HepG2 (cell line): ENCODE results near the gene PLLP. TPM values are rescaled to one million over a fixed set of nuclear protein-coding genes. Genes with fewer than 3 reads are reported as not detected.

ENCODE experiments used
- CTCF ChIP-seq: sonication (generic); formaldehyde crosslinking; IDR thresholded peaks from 2 replicates; pipeline ENCODE4 v1.5.0; 2020; ENCODE audit warnings: mild to moderate bottlenecking, missing genetic modification reagents, moderate library complexity
- FIP1L1 ChIP-seq: fragments of 200-400 bp; formaldehyde crosslinking; IDR thresholded peaks from 2 replicates; pipeline ENCODE4 v1.6.1; 2018; ENCODE audit warnings: low read depth, mild to moderate bottlenecking, low read length, moderate library complexity, borderline replicate concordance; ENCODE audit not compliant: insufficient read depth
- FOXC1 ChIP-seq: sonication (generic); formaldehyde crosslinking; IDR thresholded peaks from 2 replicates; pipeline ENCODE4 v1.8.0; 2022; ENCODE audit warnings: mild to moderate bottlenecking, missing genetic modification reagents, borderline replicate concordance
- KDM5B ChIP-seq: sonication (generic); formaldehyde crosslinking; IDR thresholded peaks from 2 replicates; pipeline ENCODE4 v1.4.0; 2020; ENCODE audit warnings: missing genetic modification reagents, mild to moderate bottlenecking, borderline replicate concordance
- MYC ChIP-seq: sonication (generic); formaldehyde crosslinking; IDR thresholded peaks from 2 replicates; pipeline ENCODE4 v1.9.0; 2021; ENCODE audit warnings: missing genetic modification reagents, borderline replicate concordance
- NCOA1 ChIP-seq: sonication (generic); formaldehyde crosslinking; IDR thresholded peaks from 2 replicates; pipeline ENCODE4 v1.9.0; 2021; ENCODE audit warnings: missing genetic modification reagents
- NFATC3 ChIP-seq: sonication (generic); formaldehyde crosslinking; IDR thresholded peaks from 2 replicates; pipeline ENCODE4 v1.5.1; 2020; ENCODE audit warnings: mild to moderate bottlenecking, missing genetic modification reagents
- PREB ChIP-seq: sonication (generic); formaldehyde crosslinking; IDR thresholded peaks from 2 replicates; pipeline ENCODE4 v1.4.0; 2020; ENCODE audit warnings: missing genetic modification reagents
- RBAK ChIP-seq: sonication (generic); formaldehyde crosslinking; IDR thresholded peaks from 2 replicates; pipeline ENCODE4 v1.5.1; 2020; ENCODE audit warnings: mild to moderate bottlenecking, missing genetic modification reagents
- SKI ChIP-seq: fragments of 450-650 bp; IDR thresholded peaks from one replicate; pipeline ENCODE4 v1.6.1; 2018; ENCODE audit warnings: mild to moderate bottlenecking; ENCODE audit not compliant: partially characterized antibody
- SRSF1 ChIP-seq: fragments of 200-400 bp; formaldehyde crosslinking; optimal IDR thresholded peaks from 2 replicates; pipeline ENCODE3; 2017; ENCODE audit warnings: mild to moderate bottlenecking, low read depth, low read length, moderate library complexity
- ZBTB44 ChIP-seq: sonication (generic); formaldehyde crosslinking; IDR thresholded peaks from 2 replicates; pipeline ENCODE4 v1.4.0; 2020; ENCODE audit warnings: missing genetic modification reagents
- ZNF44 ChIP-seq: sonication (generic); formaldehyde crosslinking; IDR thresholded peaks from 2 replicates; pipeline ENCODE4 v1.5.1; 2020; ENCODE audit warnings: mild to moderate bottlenecking, missing genetic modification reagents
- ZNF460 ChIP-seq: sonication (generic); formaldehyde crosslinking; IDR thresholded peaks from 2 replicates; pipeline ENCODE4 v1.5.1; 2020; ENCODE audit warnings: missing genetic modification reagents, mild to moderate bottlenecking, borderline replicate concordance
- ZNF552 ChIP-seq: sonication (generic); formaldehyde crosslinking; IDR thresholded peaks from 2 replicates; pipeline ENCODE4 v1.9.0; 2022; ENCODE audit warnings: missing genetic modification reagents, mild to moderate bottlenecking, borderline replicate concordance
- ZNF576 ChIP-seq: sonication (generic); formaldehyde crosslinking; IDR thresholded peaks from 2 replicates; pipeline ENCODE4 v1.4.0; 2020; ENCODE audit warnings: mild to moderate bottlenecking, missing genetic modification reagents
- ZNF740 ChIP-seq: sonication (generic); formaldehyde crosslinking; IDR thresholded peaks from 2 replicates; pipeline ENCODE4 v1.4.0; 2020; ENCODE audit warnings: missing genetic modification reagents
- ZUFSP ChIP-seq: sonication (generic); formaldehyde crosslinking; IDR thresholded peaks from 2 replicates; pipeline ENCODE4 v1.9.0; 2021; ENCODE audit warnings: missing genetic modification reagents, mild to moderate bottlenecking, borderline replicate concordance
- polyA plus RNA-seq, 8 experiments: library from polyadenylated mRNA; depleted of rRNA in 3 of 8; stranded (reverse) in 7 of 8; unstranded in 1 of 8; fragments of >200 nt; fragmentation: Illumina TruSeq in 4 of 8; extraction: Trizol in 4 of 8; gene quantifications; 2 replicates each; pipeline versions ENCODE4 v1.2.1 to v1.2.3, GENCODE V29; 2011 to 2016; ENCODE audit warnings: low read depth in 4 of 8, missing spikeins in 1 of 8, mixed read lengths in 1 of 8; ENCODE audit not compliant: insufficient read depth in 1 of 8
- total RNA-seq, 5 experiments: library from RNA; depleted of rRNA; stranded (reverse); fragments of >200 nt; fragmentation: Illumina TruSeq; extraction: Trizol; gene quantifications; 2 replicates each; pipeline ENCODE4 v1.2.3, GENCODE V29; 2016; ENCODE audit warnings: low read depth in 1 of 5

The PLLP gene
- total and polyA plus RNA-seq, 2 of the 13 experiments (the other 11 are each of a cell fraction or from before 2014, with no cell fraction given): 60.6 to 127 TPM

GRCh38 chr16:57284209-57284951, at the start of gene PLLP (continued):
- TF ChIP-seq ZBTB44 (CRISPR knock-in tag) (peak; percentile 41; the same call in 1 of the 2 replicates), MYC (peak; percentile 84), ZNF460 (no peak; the same call in 1 of the 2 replicates), ZNF740 (CRISPR knock-in tag) (0 out of 2 replicates have a peak, but pooled peaks have one; percentile 25), FOXC1 (CRISPR knock-in tag) (peak; percentile 98), PREB (CRISPR knock-in tag) (peak; percentile 94; the same call in 1 of the 2 replicates), ZNF44 (CRISPR knock-in tag) (peak; percentile 86; the same call in 1 of the 2 replicates), ZNF576 (CRISPR knock-in tag) (peak; percentile 42), NCOA1 (CRISPR knock-in tag) (peak; percentile 82), FIP1L1 (no peak), SRSF1 (peak; percentile 56), ZUFSP (no peak), RBAK (CRISPR knock-in tag) (no peak), KDM5B (peak; percentile 100), SKI (peak; percentile 68), CTCF (no peak; the same call in 1 of the 2 replicates), ZNF552 (CRISPR knock-in tag) (peak; percentile 93; the same call in 1 of the 2 replicates), NFATC3 (CRISPR knock-in tag) (peak; percentile 79; the same call in 1 of the 2 replicates)
